Measurements from ENCODE around the gene PLCB1. TPM values are rescaled to one million over a fixed set of nuclear protein-coding genes. Genes with fewer than 3 reads are reported as not detected.

The PLCB1 gene
- total RNA-seq, 1 experiment from 2014 or later: not detected

- CTCF ChIA-PET: no interaction called here
- Histone ChIP-seq H3K79me2 (ENCODE audit: low read depth) (no peaks in the 10 kb centered on the region), H3K4me3 (no peak overlapping the region), H3K4me2 (no peak overlapping the region), H3K36me3 (ENCODE audit: low read depth) (no peaks in the 10 kb centered on the region), H3F3A (ENCODE audit: insufficient read depth, low read depth) (no peaks in the 10 kb centered on the region), H3K27ac (no peak overlapping the region), H4K20me1 (ENCODE audit: insufficient read depth) (no peaks in the 10 kb centered on the region), H3K4me1 (replicated peaks; ENCODE audit: insufficient read depth) (peaks cover 12% of the 10 kb centered on the region), H3K9me3 (ENCODE audit: insufficient read depth, low read depth) (no peaks in the 10 kb centered on the region), H2AFZ (no peak overlapping the region), H3K9me2 (ENCODE audit: insufficient read depth) (no peaks in the 10 kb centered on the region), H3K27me3 (ENCODE audit: insufficient read depth, low read depth) (no peaks in the 10 kb centered on the region)
- TF ChIP-seq EZH2 (IDR thresholded peaks at IDR 0.05; ENCODE audit: low read depth): no peak
- TF ChIP-seq CTCF (conservative IDR thresholded peaks at IDR 0.05): no peak
- POLR2A ChIA-PET (ENCODE audit: unreplicated experiment): no interaction called here
- no TSS peak for BruUV-seq (replicated peaks)
- intact Hi-C loops (cut with micrococcal nuclease; ENCODE audit: unreplicated experiment): no loop called here
- DNase-seq: no peak
These were observed 730.0 kb downstream of the PLCB1 start for GRCh38 chr20:8862092-8862491.

- H3K27ac ChIP-seq: no peak overlapping the region
- no peaks in the 10 kb centered on the region for H3K27me3 ChIP-seq (ENCODE audit: insufficient read depth, low read depth)
- no peaks in the 10 kb centered on the region for H3K79me2 ChIP-seq (ENCODE audit: low read depth)
- H3K9me3 ChIP-seq (ENCODE audit: insufficient read depth, low read depth): no peaks in the 10 kb centered on the region
- DNase-seq: no peak
- intact Hi-C loops (cut with micrococcal nuclease; ENCODE audit: unreplicated experiment): no loop called here
- ChIA-PET POLR2A (ENCODE audit: unreplicated experiment) (no interaction called here), CTCF (no interaction called here)
- TF ChIP-seq EZH2 (IDR thresholded peaks at IDR 0.05; ENCODE audit: low read depth): no peak
- no peak for TF ChIP-seq CTCF (conservative IDR thresholded peaks at IDR 0.05)
- H4K20me1 ChIP-seq (ENCODE audit: insufficient read depth): no peaks in the 10 kb centered on the region
- no TSS peak for BruUV-seq (replicated peaks)
- H2AFZ ChIP-seq: no peak overlapping the region
- no peaks in the 10 kb centered on the region for H3K36me3 ChIP-seq (ENCODE audit: low read depth)
- H3K4me1 ChIP-seq (replicated peaks; ENCODE audit: insufficient read depth): peaks cover 1% of the 10 kb centered on the region
- no peak overlapping the region for H3K4me3 ChIP-seq
- no peaks in the 10 kb centered on the region for H3F3A ChIP-seq (ENCODE audit: insufficient read depth, low read depth)
- no peak overlapping the region for H3K4me2 ChIP-seq
- no peaks in the 10 kb centered on the region for H3K9me2 ChIP-seq (ENCODE audit: insufficient read depth)
These were observed 733.6 kb downstream of the PLCB1 start for GRCh38 chr20:8865636-8866035.

- Histone ChIP-seq H3K9me3 (ENCODE audit: insufficient read depth, low read depth) (no peaks in the 10 kb centered on the region), H3K4me3 (no peak overlapping the region), H2AFZ (no peak overlapping the region), H3F3A (ENCODE audit: insufficient read depth, low read depth) (no peaks in the 10 kb centered on the region), H3K4me2 (no peak overlapping the region), H3K4me1 (replicated peaks; ENCODE audit: insufficient read depth) (no peaks in the 10 kb centered on the region), H3K36me3 (ENCODE audit: low read depth) (no peaks in the 10 kb centered on the region), H3K9me2 (ENCODE audit: insufficient read depth) (no peaks in the 10 kb centered on the region), H3K27me3 (ENCODE audit: insufficient read depth, low read depth) (no peaks in the 10 kb centered on the region), H3K27ac (no peak overlapping the region), H3K79me2 (ENCODE audit: low read depth) (no peaks in the 10 kb centered on the region), H4K20me1 (ENCODE audit: insufficient read depth) (no peaks in the 10 kb centered on the region)
- ChIA-PET CTCF (no interaction called here), POLR2A (ENCODE audit: unreplicated experiment) (no interaction called here)
- intact Hi-C loops (cut with micrococcal nuclease; ENCODE audit: unreplicated experiment): no loop called here
- BruUV-seq (replicated peaks): no TSS peak
- no peak for DNase-seq
- TF ChIP-seq CTCF (conservative IDR thresholded peaks at IDR 0.05) (no peak), EZH2 (IDR thresholded peaks at IDR 0.05; ENCODE audit: low read depth) (no peak)
These were observed 735.1 kb downstream of the PLCB1 start for GRCh38 chr20:8867038-8867740.

Data from PC-9 (cell line).